Right lobe of liver (tissue), 4 donors: Measurements from ENCODE around the gene ST8SIA2.

Source experiments
- CTCF ChIP-seq, 4 donors: fragments of 200-600 bp in 3 of 4; fragments of 450-650 bp in 1 of 4; IDR thresholded peaks; one replicate each; pipeline versions ENCODE4 v1.5.1 to v1.8.0; 2016 to 2022; ENCODE audit warnings: antibody characterized with exemption in 4 of 4, mild to moderate bottlenecking in 2 of 4
- POLR2A ChIP-seq: fragments of 450-650 bp; IDR thresholded peaks from one replicate; pipeline ENCODE4 v1.6.1; 2017; ENCODE audit warnings: antibody characterized with exemption, mild to moderate bottlenecking
- donor health status: DM: no; HTN: no; CAD: no.
- donor health status: DM: no; HTN: no; CAD: no.
- donor health status: DM: no; HTN: yes; CAD: no.

- TF ChIP-seq CTCF (IDR thresholded peaks at IDR 0.05): no peak
- no peak for TF ChIP-seq POLR2A
Observed at GRCh38 chr15:92503889-92504288, 110.2 kb downstream of the ST8SIA2 start.
